Lower leg skin (tissue), 4 donors: ENCODE measurements around the gene PTTG1IP. TPM values are rescaled to one million over a fixed set of nuclear protein-coding genes. Genes with fewer than 3 reads are reported as not detected.

Experiments used
- DNase-seq, 2 donors: peaks; one replicate each; pipeline ENCODE4 v3.0.0-alpha.2; 2019; ENCODE audit warnings: low spot score in 2 of 2
- H3K4me3 ChIP-seq: fragments of 200-600 bp; sonication (generic); 2 replicates; pipeline ENCODE4 v1.5.1; 2017; ENCODE audit warnings: mild to moderate bottlenecking, low read depth; ENCODE audit not compliant: poor library complexity, severe bottlenecking
- POLR2A ChIP-seq, 2 donors: fragments of 450-650 bp; IDR thresholded peaks; one replicate each; pipeline ENCODE4 v1.6.1; 2016 to 2017; ENCODE audit warnings: antibody characterized with exemption in 2 of 2, mild to moderate bottlenecking in 1 of 2, moderate library complexity in 1 of 2
- WGBS, 2 donors: methylation state at CpG; one replicate each; pipeline ENCODE4 v1.1.5; 2018; 5-methylcytosine and 5-hydroxymethylcytosine counted together
- intact Hi-C: fragments of 100-400 bp; cut with DNase I; formaldehyde crosslinking; loops from one replicate; pipeline ENCODE4 v1.15.0; 2023; ENCODE audit warnings: low total_unique reads
- total RNA-seq, 4 donors: library from RNA; depleted of rRNA; stranded (reverse); fragments of >200 nt; gene quantifications; one replicate each; pipeline ENCODE4 v1.1.0, GENCODE V29; 2016
- TF ChIP-seq, protein P1 (sequence below), 3 donors: fragments of 450-650 bp; IDR thresholded peaks; one replicate each; pipeline ENCODE4 v1.5.1; 2016; ENCODE audit warnings: antibody characterized with exemption in 3 of 3, mild to moderate bottlenecking in 3 of 3, moderate library complexity in 2 of 3

PTTG1IP gene
- total RNA-seq, 4 donors from 2014 or later, result 110 to 193 (median 133) TPM

DNA sequence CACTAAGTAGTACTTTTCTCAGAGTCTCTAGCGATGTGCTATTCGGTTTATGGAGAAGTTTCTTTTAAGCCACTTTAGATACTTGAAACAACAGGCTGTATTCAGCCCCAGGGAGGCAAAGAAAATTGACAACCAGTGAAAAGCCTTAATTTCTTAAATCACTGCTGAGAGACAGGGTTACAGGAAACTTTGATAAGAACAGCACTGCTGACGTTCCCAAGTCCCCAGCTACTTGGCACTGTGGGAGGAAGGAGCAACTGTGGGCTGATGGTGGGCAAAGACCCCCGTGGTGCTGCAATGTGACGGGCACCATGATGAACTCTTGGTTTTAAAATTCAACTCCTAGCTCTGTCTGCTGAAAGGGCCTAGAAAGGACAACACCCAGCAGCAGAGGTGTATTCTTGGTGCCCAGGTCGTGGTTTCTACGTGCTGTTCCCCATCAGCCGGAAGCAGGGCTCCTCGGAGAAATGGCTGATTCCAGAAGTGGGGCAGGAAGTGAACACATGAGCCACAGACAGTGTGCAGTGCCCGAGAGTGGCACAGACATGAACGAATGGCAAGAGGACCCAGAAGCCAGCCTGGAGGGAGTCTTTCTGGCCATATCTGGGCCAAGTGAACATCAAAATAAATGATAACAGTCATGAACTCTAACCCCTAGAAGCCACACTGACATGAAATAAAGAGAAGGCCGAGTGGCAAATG lies 5.3 kb downstream of the PTTG1IP start:
- WGBS, 2 donors, result 68 to 70% methylated on average over 12 of the region's 12 CpGs
- no peak overlapping the region for H3K4me3 ChIP-seq
- DNase-seq, result no peak
- intact Hi-C loops, result no loop called here
- TF ChIP-seq, protein P1, sequence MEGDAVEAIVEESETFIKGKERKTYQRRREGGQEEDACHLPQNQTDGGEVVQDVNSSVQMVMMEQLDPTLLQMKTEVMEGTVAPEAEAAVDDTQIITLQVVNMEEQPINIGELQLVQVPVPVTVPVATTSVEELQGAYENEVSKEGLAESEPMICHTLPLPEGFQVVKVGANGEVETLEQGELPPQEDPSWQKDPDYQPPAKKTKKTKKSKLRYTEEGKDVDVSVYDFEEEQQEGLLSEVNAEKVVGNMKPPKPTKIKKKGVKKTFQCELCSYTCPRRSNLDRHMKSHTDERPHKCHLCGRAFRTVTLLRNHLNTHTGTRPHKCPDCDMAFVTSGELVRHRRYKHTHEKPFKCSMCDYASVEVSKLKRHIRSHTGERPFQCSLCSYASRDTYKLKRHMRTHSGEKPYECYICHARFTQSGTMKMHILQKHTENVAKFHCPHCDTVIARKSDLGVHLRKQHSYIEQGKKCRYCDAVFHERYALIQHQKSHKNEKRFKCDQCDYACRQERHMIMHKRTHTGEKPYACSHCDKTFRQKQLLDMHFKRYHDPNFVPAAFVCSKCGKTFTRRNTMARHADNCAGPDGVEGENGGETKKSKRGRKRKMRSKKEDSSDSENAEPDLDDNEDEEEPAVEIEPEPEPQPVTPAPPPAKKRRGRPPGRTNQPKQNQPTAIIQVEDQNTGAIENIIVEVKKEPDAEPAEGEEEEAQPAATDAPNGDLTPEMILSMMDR (IDR thresholded peaks at IDR 0.05), result no peak
- TF ChIP-seq POLR2A (IDR thresholded peaks at IDR 0.05), result no peak

DNA sequence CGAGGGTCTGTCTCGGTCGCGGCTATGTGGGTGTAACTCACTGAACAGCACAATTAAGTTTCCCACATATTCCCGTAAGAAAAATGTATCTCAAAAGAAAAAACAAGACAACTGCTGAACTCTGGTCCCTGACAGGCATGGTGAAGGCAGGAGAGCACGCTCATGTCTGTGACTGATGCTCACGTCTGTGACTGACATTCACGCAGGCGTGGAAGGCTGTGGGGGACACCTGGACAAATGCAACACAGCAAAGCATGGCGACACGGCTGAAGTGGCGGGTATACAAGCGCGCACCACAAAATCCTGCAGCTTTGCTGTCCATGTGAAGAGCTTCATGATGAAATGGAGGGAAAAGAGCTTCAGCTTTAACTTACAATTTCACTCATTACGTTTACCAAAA lies 6.0 kb downstream of the PTTG1IP start:
- TF ChIP-seq, protein P1 (IDR thresholded peaks at IDR 0.05), result no peak
- no peak for TF ChIP-seq POLR2A (IDR thresholded peaks at IDR 0.05)
- H3K4me3 ChIP-seq, result no peak overlapping the region
- DNase-seq, result no peak
- intact Hi-C loops, result no loop called here
- 91 to 92% methylated on average over 15 of the region's 15 CpGs for WGBS, 2 donors

DNA sequence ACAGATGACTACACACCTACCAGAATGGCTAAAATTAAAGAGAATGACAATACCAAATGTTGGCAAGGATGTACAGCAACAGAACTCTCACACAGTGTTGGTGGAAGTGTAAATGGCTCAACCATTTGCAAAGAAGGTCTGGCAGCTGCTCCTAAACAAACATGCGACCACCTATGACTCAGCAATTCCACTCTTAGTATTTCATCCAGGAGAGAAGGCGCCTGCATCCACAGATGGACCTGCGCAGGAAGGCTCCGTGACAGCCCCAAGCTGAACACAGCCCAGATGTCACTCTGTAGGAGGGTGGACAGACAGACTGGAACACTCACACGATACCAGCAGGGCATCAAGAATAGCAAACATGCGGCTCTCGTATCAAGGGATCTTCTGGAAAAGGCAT lies 6.7 kb downstream of the PTTG1IP start:
- intact Hi-C loops, result no loop called here
- WGBS, 2 donors, result 84 to 87% methylated on average over 7 of the region's 7 CpGs
- DNase-seq, result no peak
- TF ChIP-seq, protein P1 (IDR thresholded peaks at IDR 0.05), result no peak
- no peak for TF ChIP-seq POLR2A (IDR thresholded peaks at IDR 0.05)
- H3K4me3 ChIP-seq, result no peak overlapping the region

DNA sequence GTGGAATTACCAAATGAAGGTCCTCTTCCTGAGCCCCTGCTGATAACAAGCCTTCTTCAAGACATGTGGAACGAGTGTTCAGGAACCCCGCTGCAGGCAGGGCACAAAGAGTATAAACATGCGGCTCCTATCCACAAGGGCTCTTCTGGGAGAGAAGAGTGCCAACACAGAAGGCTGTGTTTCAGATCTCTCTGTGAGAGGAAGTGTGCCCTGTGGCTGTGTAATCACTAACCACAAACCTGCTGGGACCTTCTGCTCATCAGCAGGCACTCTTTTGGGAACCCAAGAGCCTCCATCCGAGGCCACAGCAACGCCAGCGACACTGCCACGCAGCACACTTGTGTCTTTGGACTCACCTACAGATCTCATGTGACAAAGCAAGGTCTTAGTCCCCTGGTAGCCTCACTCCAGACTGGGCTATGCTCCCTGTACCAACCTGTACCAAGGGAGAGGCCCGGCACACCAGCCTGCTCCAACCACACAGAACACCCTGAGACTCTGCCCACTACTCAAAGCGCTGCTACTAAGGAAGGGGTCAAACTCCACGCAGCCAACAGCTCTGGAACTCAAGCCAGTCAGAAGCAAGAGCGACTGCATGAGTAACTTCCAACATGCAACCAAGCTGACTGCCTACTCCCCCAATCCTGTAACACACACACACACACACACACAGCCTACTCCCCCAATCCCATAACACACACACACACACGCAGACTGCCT lies 7.8 kb downstream of the PTTG1IP start:
- no peak for TF ChIP-seq POLR2A (IDR thresholded peaks at IDR 0.05)
- TF ChIP-seq, protein P1 (IDR thresholded peaks at IDR 0.05), result no peak
- no peak overlapping the region for H3K4me3 ChIP-seq
- intact Hi-C loops, result no loop called here
- 64 to 79% methylated on average over 12 of the region's 12 CpGs for WGBS, 2 donors
- DNase-seq, result no peak

DNA sequence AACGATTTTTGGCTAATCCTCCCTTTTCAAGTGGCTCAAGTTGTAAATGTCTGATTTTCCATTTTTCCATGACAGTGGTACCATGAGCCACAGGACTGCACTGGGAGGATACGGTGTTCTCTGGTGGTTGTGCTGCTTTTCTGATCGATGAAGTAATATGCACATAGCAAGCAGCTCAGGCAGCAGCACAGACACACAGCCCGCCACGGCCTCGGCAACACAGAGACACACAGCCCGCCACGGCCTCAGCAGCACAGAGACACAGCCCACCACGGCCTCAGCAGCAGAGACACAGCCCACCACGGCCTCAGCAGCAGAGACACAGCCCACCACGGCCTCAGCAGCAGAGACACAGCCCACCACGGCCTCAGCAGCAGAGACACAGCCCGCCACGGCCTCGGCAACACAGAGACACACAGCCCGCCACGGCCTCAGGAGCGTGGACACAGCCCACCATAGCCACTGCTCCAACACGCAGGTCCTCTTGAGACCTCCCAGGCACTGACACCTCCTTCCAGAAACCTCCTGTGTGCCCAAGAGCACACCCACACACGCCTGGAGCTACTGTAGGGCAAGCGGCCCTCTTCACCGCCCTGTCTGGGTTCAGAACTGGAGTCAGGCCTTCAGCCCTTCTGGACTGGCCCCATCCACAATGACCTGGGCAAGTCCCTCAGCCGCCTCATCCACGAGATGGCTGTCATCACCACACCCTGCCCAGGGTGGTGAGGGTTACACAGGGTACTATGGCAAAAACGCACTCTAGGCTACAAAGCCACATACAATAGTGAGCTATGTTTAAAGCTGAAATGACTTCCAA lies 10.4 kb downstream of the PTTG1IP start:
- DNase-seq, result no peak
- WGBS, 2 donors, result 89 to 95% methylated on average over 22 to 24 of the region's 25 CpGs
- TF ChIP-seq, protein P1 (IDR thresholded peaks at IDR 0.05), result no peak
- no peak for TF ChIP-seq POLR2A (IDR thresholded peaks at IDR 0.05)
- H3K4me3 ChIP-seq, result no peak overlapping the region
- intact Hi-C loops, result no loop called here
